Keratinocyte (primary cell): Measurements from ENCODE around the gene TBC1D19. TPM values are rescaled to one million over a fixed set of nuclear protein-coding genes. Genes with fewer than 3 reads are reported as not detected.

ENCODE experiments used
- DNase-seq: peaks from one replicate; pipeline ENCODE4 v3.0.0-alpha.2; 2011; ENCODE audit warnings: low read depth, missing footprints, low spot score
- FAIRE-seq: peaks from 2 replicates; lab custom pipeline; 2011; peaks lifted over from hg19 to GRCh38; lab: Jason Lieb, UNC
- H2AFZ ChIP-seq: 2 replicates; pipeline ENCODE4 v1.6.0; 2012; ENCODE audit warnings: low read length, control low read depth, inconsistent platforms; ENCODE audit not compliant: control insufficient read depth
- H3K27ac ChIP-seq: 2 replicates; pipeline ENCODE4 v1.5.1; 2011; ENCODE audit warnings: low read length; ENCODE audit not compliant: control insufficient read depth, insufficient read depth
- H3K27me3 ChIP-seq: 3 replicates; pipeline ENCODE4 v1.6.0; 2011; ENCODE audit warnings: low read length; ENCODE audit not compliant: control insufficient read depth, insufficient read depth; ENCODE audit errors: extremely low read depth
- H3K36me3 ChIP-seq, 2 experiments: 2 replicates in 1 of 2; 3 replicates in 1 of 2; pipeline ENCODE4 v1.5.1; 2011; ENCODE audit warnings: low read length in 2 of 2, mild to moderate bottlenecking in 1 of 2; ENCODE audit not compliant: control insufficient read depth in 2 of 2, insufficient read depth in 2 of 2; ENCODE audit errors: extremely low read depth in 1 of 2
- H3K4me1 ChIP-seq: 3 replicates; pipeline ENCODE4 v1.5.1; 2011; ENCODE audit warnings: low read length; ENCODE audit not compliant: control insufficient read depth, insufficient read depth; ENCODE audit errors: extremely low read depth
- H3K4me2 ChIP-seq: 3 replicates; pipeline ENCODE4 v1.6.0; 2011; ENCODE audit warnings: low read depth, low read length; ENCODE audit not compliant: control insufficient read depth, insufficient read depth; ENCODE audit errors: extremely low read depth
- H3K4me3 ChIP-seq, 3 experiments: fragments of 200-600 bp in 1 of 3; sonication (generic) in 1 of 3; 2 replicates in 2 of 3; 3 replicates in 1 of 3; pipeline ENCODE4 v1.5.1; 2011 to 2016; ENCODE audit warnings: low read length in 3 of 3, mild to moderate bottlenecking in 3 of 3, control low read depth in 2 of 3, inconsistent platforms in 1 of 3, low read depth in 1 of 3, mixed read lengths in 1 of 3, mixed run types in 1 of 3, moderate library complexity in 1 of 3; ENCODE audit not compliant: control insufficient read depth in 2 of 3, insufficient read depth in 2 of 3; ENCODE audit errors: extremely low read depth in 1 of 3
- H3K79me2 ChIP-seq: 2 replicates; pipeline ENCODE4 v1.6.0; 2012; ENCODE audit warnings: low read length; ENCODE audit not compliant: control insufficient read depth, insufficient read depth
- H3K9ac ChIP-seq: 3 replicates; pipeline ENCODE4 v1.6.0; 2011; ENCODE audit warnings: low read length; ENCODE audit not compliant: control insufficient read depth, insufficient read depth; ENCODE audit errors: extremely low read depth
- H3K9me1 ChIP-seq: 3 replicates; pipeline ENCODE4 v1.6.0; 2011; ENCODE audit warnings: low read length; ENCODE audit not compliant: control insufficient read depth, insufficient read depth; ENCODE audit errors: extremely low read depth
- H3K9me3 ChIP-seq: 2 replicates; pipeline ENCODE4 v1.5.1; 2012; ENCODE audit warnings: low read depth, low read length; ENCODE audit not compliant: control insufficient read depth
- H4K20me1 ChIP-seq: 3 replicates; pipeline ENCODE4 v1.6.0; 2011; ENCODE audit warnings: low read length; ENCODE audit not compliant: control insufficient read depth, insufficient read depth; ENCODE audit errors: extremely low read depth
- CTCF ChIP-seq, 3 experiments: IDR thresholded peaks in 1 of 3; conservative IDR thresholded peaks in 1 of 3; optimal IDR thresholded peaks in 1 of 3; 2 replicates in 2 of 3; 3 replicates in 1 of 3; pipeline versions ENCODE3 to v1.5.1; 2011; ENCODE audit warnings: low read length in 3 of 3, mild to moderate bottlenecking in 3 of 3, moderate library complexity in 2 of 3, control low read depth in 1 of 3, inconsistent platforms in 1 of 3; ENCODE audit not compliant: insufficient read depth in 2 of 3; ENCODE audit errors: extremely low read depth in 1 of 3
- EZH2 ChIP-seq: IDR thresholded peaks from one replicate; pipeline ENCODE4 v1.6.1; 2012; ENCODE audit warnings: inconsistent platforms, mild to moderate bottlenecking, low read length, moderate library complexity
- dilution Hi-C: fragments of 300-500 bp; cut with MboI; formaldehyde crosslinking; loops from one replicate; pipeline ENCODE4 v1.7.0; 2020; ENCODE audit warnings: low sequenced_read_pairs; ENCODE audit not compliant: extremely low pct_ligation_motif_present
- polyA plus RNA-seq, 5 experiments: library from polyadenylated mRNA; depleted of rRNA in 3 of 5; stranded (reverse) in 3 of 5; stranded (forward) in 1 of 5; unstranded in 1 of 5; fragments of >200 nt; gene quantifications; 1 replicate in 1 of 5; 2 replicates in 3 of 5; 3 replicates in 1 of 5; pipeline versions ENCODE4 v1.2.1 to v1.2.3, GENCODE V29; 2011 to 2012; ENCODE audit warnings: missing spikeins in 2 of 5, low read depth in 1 of 5, low replicate concordance in 1 of 5

The TBC1D19 gene
- polyA plus RNA-seq, 1 donor (not counting 4 experiments of a cell fraction or from before 2014, with no cell fraction given): 11.3 TPM

- Histone ChIP-seq H4K20me1 (no peaks in the 10 kb centered on the region), H3K79me2 (no peaks in the 10 kb centered on the region), H3K9me1 (no peaks in the 10 kb centered on the region), H3K36me3 (no peaks in the 10 kb centered on the region), H3K4me1 (no peaks in the 10 kb centered on the region), H2AFZ (no peak overlapping the region), H3K9ac (no peak overlapping the region), H3K4me2 (no peak overlapping the region), H3K9me3 (no peaks in the 10 kb centered on the region), H3K27ac (no peak overlapping the region), H3K27me3 (no peaks in the 10 kb centered on the region), H3K4me3 (no peak overlapping the region)
- dilution Hi-C loops: no loop called here
- FAIRE-seq (no peak), DNase-seq (no peak)
- TF ChIP-seq CTCF (optimal IDR thresholded peaks at IDR 0.05 in 1 of 3, IDR thresholded peaks at IDR 0.05 in 1 of 3, conservative IDR thresholded peaks at IDR 0.05 in 1 of 3; ENCODE audit: extremely low read depth in 1 of 3, insufficient read depth in 2 of 3, low read length in 3 of 3) (no peak), EZH2 (no peak)
Measured at GRCh38 chr4:26802790-26803189, 218.9 kb downstream of the TBC1D19 start.

- TF ChIP-seq EZH2 (no peak), CTCF (optimal IDR thresholded peaks at IDR 0.05 in 1 of 3, IDR thresholded peaks at IDR 0.05 in 1 of 3, conservative IDR thresholded peaks at IDR 0.05 in 1 of 3; ENCODE audit: extremely low read depth in 1 of 3, insufficient read depth in 2 of 3, low read length in 3 of 3) (no peak)
- no peak overlapping the region for H3K9ac ChIP-seq
- dilution Hi-C loops: no loop called here
- no peak overlapping the region for H3K4me2 ChIP-seq
- H2AFZ ChIP-seq: peak overlapping the region; percentile 26
- DNase-seq (no peak), FAIRE-seq (no peak)
- H4K20me1 ChIP-seq: no peaks in the 10 kb centered on the region
- no peak overlapping the region for H3K4me3 ChIP-seq
- no peaks in the 10 kb centered on the region for H3K9me3 ChIP-seq
- no peaks in the 10 kb centered on the region for H3K79me2 ChIP-seq
- no peak overlapping the region for H3K27ac ChIP-seq
- no peaks in the 10 kb centered on the region for H3K27me3 ChIP-seq
- H3K9me1 ChIP-seq: no peaks in the 10 kb centered on the region
- no peaks in the 10 kb centered on the region for H3K36me3 ChIP-seq
- no peaks in the 10 kb centered on the region for H3K4me1 ChIP-seq
Measured at GRCh38 chr4:26803211-26803861, 219.5 kb downstream of the TBC1D19 start.
